ENCODE results near the gene CD81. TPM values are rescaled to one million over a fixed set of nuclear protein-coding genes. Genes with fewer than 3 reads are reported as not detected.

The CD81 gene
- polyA plus RNA-seq, 1 donor, result 488 TPM

DNA sequence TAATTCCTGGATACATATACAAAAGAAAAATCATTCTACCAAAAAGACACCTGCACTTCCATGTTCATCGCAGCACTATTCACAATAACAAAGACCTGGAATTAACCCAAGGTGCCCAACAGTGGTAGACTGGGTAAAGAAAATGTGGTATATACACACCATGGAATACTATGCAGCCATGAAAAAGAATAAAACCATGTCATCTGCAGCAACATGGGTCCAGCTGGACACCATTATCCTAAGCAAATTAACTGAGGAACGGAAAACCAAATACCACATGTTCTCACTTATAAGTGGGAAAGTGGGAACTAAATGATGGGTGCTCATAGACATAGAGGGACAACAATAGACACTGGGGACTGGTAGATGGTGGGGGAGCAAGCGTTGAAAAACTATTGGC, 62.7 kb downstream of the CD81 start:
- DNase-seq, result no peak

DNA sequence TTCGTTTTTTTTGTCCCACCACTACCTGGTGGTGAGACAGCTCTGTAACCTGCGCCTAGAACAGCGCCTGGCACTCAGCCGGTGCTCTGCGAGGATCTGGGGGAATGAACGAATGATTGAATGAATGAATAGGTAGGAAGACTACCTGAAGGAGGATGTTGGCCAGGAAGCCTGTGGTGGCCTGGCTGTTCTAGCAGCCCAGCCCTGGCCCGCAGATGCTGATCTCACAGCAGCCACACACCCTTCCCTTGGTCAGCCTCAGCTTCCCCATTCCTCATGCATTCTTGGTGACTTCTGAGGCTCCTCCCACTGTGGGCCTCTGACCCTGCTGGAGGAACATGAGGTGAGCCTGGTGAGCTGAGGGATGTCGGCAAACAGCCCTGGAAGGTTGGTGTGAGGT, 63.5 kb downstream of the CD81 start:
- no peak for DNase-seq

DNA sequence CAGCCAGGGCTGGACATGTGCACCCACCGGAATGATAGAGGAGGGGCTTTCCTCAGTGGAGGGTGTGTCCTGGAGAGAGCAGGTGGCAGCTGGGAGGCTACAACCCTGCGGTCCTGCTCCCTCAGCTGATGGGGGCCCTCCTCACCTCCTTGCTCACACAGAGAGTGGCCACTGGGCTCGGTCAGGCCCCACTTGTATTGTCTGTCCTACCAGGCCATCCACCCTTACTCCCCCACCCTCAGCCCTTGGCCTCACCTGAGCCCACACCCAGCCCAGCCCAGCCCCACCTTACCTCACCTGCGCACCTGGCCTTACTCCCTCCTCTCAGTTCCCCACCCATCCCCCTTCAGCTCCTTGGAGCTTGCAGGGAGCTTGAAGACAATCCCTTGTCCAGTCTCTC, 64.1 kb downstream of the CD81 start:
- no peak for DNase-seq

GRCh38 chr11:2442589-2442988, 65.5 kb downstream of the CD81 start:
- DNase-seq, result no peak

DNA sequence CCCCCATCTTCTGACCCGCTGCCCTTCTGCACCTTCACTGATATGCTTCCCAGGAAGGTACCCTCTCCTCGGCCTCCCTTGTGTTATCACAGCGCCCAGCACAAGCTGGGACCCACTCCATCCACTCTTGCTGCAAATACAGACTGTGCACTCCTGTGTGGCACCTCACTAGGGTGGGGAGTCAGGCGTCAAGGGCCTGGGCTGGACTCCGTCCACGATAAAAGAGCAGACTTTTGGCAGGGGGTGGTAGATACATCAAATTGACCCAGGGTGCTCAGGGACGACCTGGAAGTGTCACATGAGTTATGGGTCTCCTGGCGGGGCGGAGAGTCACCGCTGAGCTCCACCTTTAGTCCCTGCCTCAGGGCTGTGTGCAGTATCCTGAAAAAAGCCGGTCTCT, 66.3 kb downstream of the CD81 start:
- DNase-seq, result no peak

DNA sequence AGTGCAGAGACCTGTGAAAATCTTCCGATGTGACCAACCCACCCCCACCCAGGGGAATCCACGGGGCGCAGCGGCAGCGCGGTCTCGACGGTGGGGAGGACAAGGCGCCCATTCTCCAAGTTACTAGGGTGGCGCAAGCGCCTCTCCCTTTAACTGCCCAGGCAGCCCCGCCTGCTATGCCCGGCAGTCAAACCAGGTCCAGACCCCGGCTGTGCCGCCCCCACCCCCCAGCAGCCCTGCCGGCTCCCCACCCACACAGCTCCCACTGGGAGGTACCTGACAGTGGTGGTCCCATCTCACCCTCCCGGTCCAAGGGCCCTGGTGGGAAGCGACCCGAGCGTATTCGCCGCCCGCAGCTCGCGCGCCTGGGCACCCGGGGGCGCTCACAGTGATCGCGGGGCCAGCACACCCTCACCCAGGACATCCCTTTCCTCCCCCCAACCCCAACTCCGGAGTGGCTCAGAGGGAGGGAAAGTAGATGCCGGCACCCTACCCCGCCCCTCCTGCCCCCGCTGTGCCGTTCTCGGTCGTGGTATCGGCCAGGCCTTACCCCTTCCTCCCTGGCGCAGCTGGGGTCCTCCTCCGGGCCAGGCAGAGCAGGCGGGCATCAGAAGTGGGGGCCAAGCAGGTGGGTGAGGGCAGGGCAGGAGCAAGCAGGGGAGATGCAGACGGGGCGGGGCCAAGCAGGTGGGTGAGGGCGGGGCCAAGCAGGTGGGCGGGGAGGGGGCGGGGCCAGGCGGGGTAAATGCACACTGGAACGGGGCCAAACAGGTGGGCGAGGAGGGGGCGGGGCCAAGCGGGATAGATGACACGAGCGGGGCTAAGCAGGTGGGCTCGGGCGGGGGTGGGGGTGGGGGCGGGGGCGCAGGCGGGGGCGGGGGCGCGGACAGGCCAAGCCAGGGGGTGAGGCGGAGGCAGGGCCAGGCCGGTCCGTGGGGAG, 67.0 kb downstream of the CD81 start, which contains the start of gene TRPM5:
TSS of gene TRPM5 (minus strand) at position 634 of the 940 bp plus-strand sequence. CDS start 21,478 bp downstream, outside the sequence.
- DNase-seq, result no peak

DNA sequence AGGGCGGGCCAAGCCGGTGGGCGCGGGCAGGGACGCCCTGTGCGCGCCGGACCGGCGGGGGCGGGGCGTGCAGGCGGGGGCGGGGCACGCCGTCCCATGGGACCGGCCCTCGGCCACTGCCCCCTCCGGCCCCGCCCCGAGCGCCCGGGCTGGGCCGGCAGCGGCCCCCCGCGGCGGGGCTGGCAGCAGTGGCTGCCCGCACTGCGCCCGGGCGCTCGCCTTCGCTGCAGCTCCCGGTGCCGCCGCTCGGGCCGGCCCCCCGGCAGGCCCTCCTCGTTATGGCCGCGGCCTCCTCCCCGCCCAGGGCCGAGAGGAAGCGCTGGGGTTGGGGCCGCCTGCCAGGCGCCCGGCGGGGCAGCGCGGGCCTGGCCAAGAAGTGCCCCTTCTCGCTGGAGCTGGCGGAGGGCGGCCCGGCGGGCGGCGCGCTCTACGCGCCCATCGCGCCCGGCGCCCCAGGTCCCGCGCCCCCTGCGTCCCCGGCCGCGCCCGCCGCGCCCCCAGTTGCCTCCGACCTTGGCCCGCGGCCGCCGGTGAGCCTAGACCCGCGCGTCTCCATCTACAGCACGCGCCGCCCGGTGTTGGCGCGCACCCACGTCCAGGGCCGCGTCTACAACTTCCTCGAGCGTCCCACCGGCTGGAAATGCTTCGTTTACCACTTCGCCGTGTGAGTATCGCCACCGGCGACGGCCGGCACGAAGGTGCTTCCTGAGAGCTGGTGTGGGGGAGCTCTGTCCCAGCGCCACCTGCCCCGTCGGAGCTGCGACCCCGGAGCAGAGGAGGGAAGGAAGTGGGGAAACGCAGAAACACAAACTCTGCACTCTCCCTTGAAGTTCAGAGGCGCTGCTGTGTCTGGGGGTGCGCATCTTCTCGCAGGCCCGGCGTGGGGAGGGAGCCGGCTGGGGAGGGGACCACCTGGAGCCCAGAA, 68.0 kb downstream of the CD81 start, which contains the start of gene KCNQ1:
TSS of gene KCNQ1 (plus strand) at position 188 of the 925 bp plus-strand sequence. CDS start at position 279, 91 bp downstream.
- DNase-seq, result no peak

DNA sequence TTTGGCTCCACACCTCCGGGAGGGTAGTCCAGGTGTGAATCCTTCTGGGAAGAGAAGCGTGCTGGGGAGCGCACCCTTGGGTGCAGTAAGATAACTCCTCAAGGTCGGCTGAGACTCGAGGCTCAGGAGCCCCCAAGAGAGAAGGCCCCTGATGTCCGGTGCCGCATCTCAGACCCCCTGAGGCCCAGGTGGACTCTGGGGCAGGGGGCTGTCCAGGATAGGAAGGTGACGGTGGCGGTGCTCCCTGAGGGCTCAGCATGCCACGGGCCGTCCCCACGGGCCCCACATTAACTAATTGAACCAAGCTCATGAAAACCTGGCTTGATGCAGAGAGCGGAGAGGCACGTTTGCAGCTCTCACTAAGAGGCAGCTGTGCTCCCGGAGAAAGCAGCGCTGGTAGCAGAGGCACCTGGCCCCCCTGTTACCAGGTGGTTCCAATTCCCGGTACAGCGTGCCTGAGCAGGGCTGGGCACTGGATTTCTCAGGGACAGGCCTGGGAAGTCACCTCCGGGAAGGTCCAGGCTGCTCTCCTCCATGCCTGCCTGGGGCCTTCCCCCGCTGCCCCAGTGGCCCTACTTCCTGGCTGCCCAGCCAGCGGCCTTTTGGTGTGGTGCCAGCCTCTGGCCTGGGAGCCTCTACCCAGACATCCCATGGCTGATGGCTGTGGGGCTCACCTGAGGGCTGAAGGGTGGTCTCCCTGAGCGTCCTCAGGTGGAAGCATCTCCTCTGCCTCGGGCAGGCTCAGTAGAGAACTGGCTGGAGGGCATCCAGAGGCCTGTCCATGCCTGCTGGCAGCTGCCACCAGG, 68.8 kb downstream of the CD81 start:
- no peak for DNase-seq

- no peak for DNase-seq
Measured at GRCh38 chr11:2446590-2447252, 69.6 kb downstream of the CD81 start.

Other genes starting within 250 kb of the CD81 start
- gene IGF2, start 237.9 kb upstream of the CD81 start, polyA plus RNA-seq (ENCODE audit: insufficient read length), result 5,095 TPM
- not detected for gene INS, start 216.1 kb upstream of the CD81 start, polyA plus RNA-seq (ENCODE audit: insufficient read length)
- gene TH, start 205.5 kb upstream of the CD81 start, polyA plus RNA-seq (ENCODE audit: insufficient read length), result 0.66 TPM
- 0.17 TPM for gene ASCL2, start 106.7 kb upstream of the CD81 start, polyA plus RNA-seq (ENCODE audit: insufficient read length)
- 5.0 TPM for gene C11orf21, start 75.4 kb upstream of the CD81 start, polyA plus RNA-seq (ENCODE audit: insufficient read length)
- gene TSPAN32, start 75.3 kb upstream of the CD81 start, polyA plus RNA-seq (ENCODE audit: insufficient read length), result 5.3 TPM
- 28.6 TPM for gene TSSC4, start 23.4 kb downstream of the CD81 start, polyA plus RNA-seq (ENCODE audit: insufficient read length)
- 0.08 TPM for gene TRPM5, start 67.2 kb downstream of the CD81 start, polyA plus RNA-seq (ENCODE audit: insufficient read length)
- gene KCNQ1, start 67.7 kb downstream of the CD81 start, polyA plus RNA-seq (ENCODE audit: insufficient read length), result 2.9 TPM